Stimulated activated CD8-positive, alpha-beta memory T cell treated with anti-CD3 and anti-CD28 coated beads, Interleukin-12 subunit alpha, Interleukin-12 subunit beta, amount 100 ng/mL, for 24 hours (primary cell): Measurements from ENCODE around the gene SCAF4.
"Not testable (repeated sequence)": the region's sequence is repeated elsewhere in the genome, so short reads cannot be mapped to it uniquely, and the experiment has no call there.

Experiments
- DNase-seq: peaks from one replicate; pipeline ENCODE4 v3.0.0-alpha.2; 2020; ENCODE audit errors: extremely low read depth

The SCAF4 gene

GRCh38 chr21:31641416-31641922 is 90.4 kb downstream of the SCAF4 start:
- DNase-seq: no peak

GRCh38 chr21:31636874-31637273 is 95.0 kb downstream of the SCAF4 start:
- no peak for DNase-seq

- no peak for DNase-seq
Observed at GRCh38 chr21:31634993-31635392, 96.9 kb downstream of the SCAF4 start.

- DNase-seq: not testable (repeated sequence)
Observed at GRCh38 chr21:31631881-31632280, 100.0 kb downstream of the SCAF4 start.

GRCh38 chr21:31629972-31630711 is 101.8 kb downstream of the SCAF4 start:
- DNase-seq: no peak

GRCh38 chr21:31624961-31625491 is 106.9 kb downstream of the SCAF4 start:
- no peak for DNase-seq

- DNase-seq: no peak
Observed at GRCh38 chr21:31624181-31624580, 107.7 kb downstream of the SCAF4 start.

- DNase-seq: no peak
Observed at GRCh38 chr21:31623664-31624063, 108.3 kb downstream of the SCAF4 start.

GRCh38 chr21:31622397-31622796 is 109.5 kb downstream of the SCAF4 start:
- DNase-seq: no peak
